B cell (primary cell): ENCODE data around the gene ATP9B.

Experiments
- CTCF ChIP-seq: fragments of 200-600 bp; IDR thresholded peaks from one replicate; pipeline ENCODE4 v1.8.0; 2022; ENCODE audit warnings: antibody characterized with exemption, mild to moderate bottlenecking
- EZH2 ChIP-seq: IDR thresholded peaks from 2 replicates; pipeline ENCODE4 v1.6.1; 2012; ENCODE audit warnings: borderline replicate concordance, low read depth, mild to moderate bottlenecking, moderate library complexity, low read length; ENCODE audit not compliant: insufficient read depth, poor library complexity, severe bottlenecking

GRCh38 chr18:79071503-79072210, 2.5 kb downstream of the ATP9B start:
- TF ChIP-seq CTCF (no peak), EZH2 (no peak)
